Tibial artery (tissue), 4 donors: ENCODE results near the gene RAC3.

ENCODE experiments used
- DNase-seq, 2 donors: peaks; one replicate each; pipeline ENCODE4 v3.0.0-alpha.2; 2019
- H3K27ac ChIP-seq, 2 donors: fragments of 200-600 bp; sonication (generic) in 1 of 2; 1 replicate in 1 of 2; 2 replicates in 1 of 2; pipeline ENCODE4 v1.5.1; 2018 to 2019; ENCODE audit warnings: mild to moderate bottlenecking in 1 of 2
- H3K27me3 ChIP-seq, 2 donors: fragments of 200-600 bp; sonication (generic) in 1 of 2; one replicate each; pipeline versions ENCODE4 v1.5.1 to v1.6.0; 2016 to 2019
- H3K36me3 ChIP-seq, 3 donors: fragments of 200-600 bp; sonication (generic) in 2 of 3; one replicate each; pipeline ENCODE4 v1.5.1; 2016 to 2019; ENCODE audit warnings: mild to moderate bottlenecking in 2 of 3
- H3K4me1 ChIP-seq, 4 donors: fragments of 200-600 bp; sonication (generic) in 2 of 4; 1 replicate in 3 of 4; 2 replicates in 1 of 4; pipeline ENCODE4 v1.5.1; 2016 to 2019
- H3K4me3 ChIP-seq, 2 donors: fragments of 200-600 bp; sonication (generic) in 1 of 2; 1 replicate in 1 of 2; 2 replicates in 1 of 2; pipeline ENCODE4 v1.5.1; 2018 to 2019; ENCODE audit warnings: mild to moderate bottlenecking in 2 of 2
- H3K9me3 ChIP-seq, 3 donors: fragments of 200-600 bp; sonication (generic) in 1 of 3; one replicate each; pipeline ENCODE4 v1.5.1; 2016 to 2019
- intact Hi-C: fragments of 100-400 bp; cut with DNase I; formaldehyde crosslinking; loops from one replicate; pipeline ENCODE4 v1.15.0; 2023; ENCODE audit warnings: low total_unique reads
- TF ChIP-seq, protein P1 (sequence below), 2 experiments: fragments of 200-600 bp in 1 of 2; fragments of 450-650 bp in 1 of 2; IDR thresholded peaks; one replicate each; pipeline ENCODE4 v1.5.1; 2017 to 2019; ENCODE audit warnings: antibody characterized with exemption in 2 of 2, mild to moderate bottlenecking in 1 of 2, moderate library complexity in 1 of 2

Gene RAC3

DNA sequence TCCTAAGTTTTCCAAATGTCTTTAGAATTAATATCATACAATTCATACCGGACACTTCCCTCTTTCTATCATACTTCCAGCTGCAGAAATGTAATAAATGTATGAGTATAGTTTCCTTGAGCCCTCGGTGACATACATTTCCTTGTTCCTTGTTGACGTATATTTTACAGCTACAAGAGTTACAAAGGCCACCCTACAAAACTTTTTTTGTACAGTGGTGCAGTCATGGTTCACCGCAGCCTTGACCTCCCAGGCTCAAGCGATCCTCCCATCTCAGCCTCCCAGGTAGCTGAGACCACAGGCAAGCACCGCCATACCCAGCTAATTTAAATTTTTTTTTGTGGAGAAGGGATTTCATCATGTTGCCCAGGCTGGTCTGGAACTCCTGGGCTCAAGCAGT, 41.3 kb downstream of the RAC3 start:
- no peak overlapping the region for H3K27ac ChIP-seq
- H3K4me1 ChIP-seq = no peaks in the 10 kb centered on the region
- intact Hi-C loops = no loop called here

DNA sequence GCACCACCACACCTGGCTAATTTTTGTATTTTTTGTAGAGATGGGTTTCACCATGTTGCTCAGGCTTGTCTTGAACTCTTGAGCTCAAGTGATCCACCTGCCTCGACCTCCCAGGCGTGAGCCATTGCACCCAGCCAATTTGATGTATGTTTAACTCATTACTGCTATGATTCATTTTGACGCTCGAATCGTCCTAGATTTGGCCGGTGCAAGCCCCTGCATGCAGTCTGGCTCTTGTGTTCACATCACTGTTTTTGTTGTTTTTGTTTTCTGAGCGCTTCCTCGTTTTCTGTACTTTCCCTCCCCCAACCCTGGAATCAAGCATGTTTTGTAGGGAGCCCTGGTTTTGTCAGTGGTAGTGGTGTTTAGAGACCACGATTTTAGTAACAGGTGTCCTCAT, 42.0 kb downstream of the RAC3 start:
- H3K4me1 ChIP-seq = no peaks in the 10 kb centered on the region
- no peaks in the 10 kb centered on the region for H3K9me3 ChIP-seq
- no peak overlapping the region for H3K4me3 ChIP-seq
- DNase-seq = no peak
- no peak overlapping the region for H3K27ac ChIP-seq
- no peaks in the 10 kb centered on the region for H3K27me3 ChIP-seq
- intact Hi-C loops = no loop called here
- H3K36me3 ChIP-seq = peaks cover 0 to 7% (median 3%) of the 10 kb centered on the region in 3 donors
- TF ChIP-seq, protein P1, sequence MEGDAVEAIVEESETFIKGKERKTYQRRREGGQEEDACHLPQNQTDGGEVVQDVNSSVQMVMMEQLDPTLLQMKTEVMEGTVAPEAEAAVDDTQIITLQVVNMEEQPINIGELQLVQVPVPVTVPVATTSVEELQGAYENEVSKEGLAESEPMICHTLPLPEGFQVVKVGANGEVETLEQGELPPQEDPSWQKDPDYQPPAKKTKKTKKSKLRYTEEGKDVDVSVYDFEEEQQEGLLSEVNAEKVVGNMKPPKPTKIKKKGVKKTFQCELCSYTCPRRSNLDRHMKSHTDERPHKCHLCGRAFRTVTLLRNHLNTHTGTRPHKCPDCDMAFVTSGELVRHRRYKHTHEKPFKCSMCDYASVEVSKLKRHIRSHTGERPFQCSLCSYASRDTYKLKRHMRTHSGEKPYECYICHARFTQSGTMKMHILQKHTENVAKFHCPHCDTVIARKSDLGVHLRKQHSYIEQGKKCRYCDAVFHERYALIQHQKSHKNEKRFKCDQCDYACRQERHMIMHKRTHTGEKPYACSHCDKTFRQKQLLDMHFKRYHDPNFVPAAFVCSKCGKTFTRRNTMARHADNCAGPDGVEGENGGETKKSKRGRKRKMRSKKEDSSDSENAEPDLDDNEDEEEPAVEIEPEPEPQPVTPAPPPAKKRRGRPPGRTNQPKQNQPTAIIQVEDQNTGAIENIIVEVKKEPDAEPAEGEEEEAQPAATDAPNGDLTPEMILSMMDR (IDR thresholded peaks at IDR 0.05) = no peak

More for the DNA sequence above, 41.3 kb downstream of the RAC3 start:
- peaks cover 0 to under 1% (median 0%) of the 10 kb centered on the region in 3 donors for H3K36me3 ChIP-seq
- H3K9me3 ChIP-seq = no peaks in the 10 kb centered on the region
- no peak for DNase-seq
- TF ChIP-seq, protein P1 (IDR thresholded peaks at IDR 0.05) = no peak
- no peak overlapping the region for H3K4me3 ChIP-seq
- no peaks in the 10 kb centered on the region for H3K27me3 ChIP-seq

DNA sequence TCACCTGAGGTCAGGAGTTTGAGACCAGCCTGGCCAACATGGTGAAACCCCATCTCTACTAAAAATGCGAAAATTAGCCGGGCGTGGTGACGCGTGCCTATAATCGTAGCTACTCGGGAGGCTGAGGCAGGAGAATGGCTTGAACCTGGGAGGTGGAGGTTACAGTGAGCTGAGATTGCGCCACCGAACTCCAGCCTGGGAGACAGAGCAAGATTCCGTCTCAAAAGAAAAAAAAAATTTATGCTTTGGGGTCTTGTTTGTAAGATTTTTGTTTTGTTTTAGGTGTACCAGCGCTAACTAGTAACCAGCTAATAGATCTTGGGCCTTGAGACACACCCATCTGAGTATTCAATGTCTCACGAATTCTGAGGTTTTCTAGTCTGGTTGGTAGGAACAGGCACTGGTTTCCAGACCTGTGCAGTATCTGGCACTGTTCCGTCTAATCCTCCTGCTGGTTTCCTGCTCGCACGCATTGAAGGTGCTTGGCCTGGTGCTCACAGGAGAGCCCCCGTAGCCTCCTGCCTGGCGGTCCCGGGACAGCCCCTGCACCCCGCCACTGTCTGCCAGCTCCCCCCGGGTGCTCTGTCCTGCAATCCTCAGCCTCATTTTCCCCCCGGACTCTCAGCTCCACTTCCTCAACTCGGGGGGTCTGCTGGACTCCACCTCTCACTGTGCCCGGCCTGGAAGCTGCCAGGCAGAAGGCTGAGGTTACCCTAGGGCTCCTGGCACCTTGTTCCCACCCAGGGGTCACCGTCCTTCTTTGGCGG, 44.7 kb downstream of the RAC3 start:
- intact Hi-C loops = no loop called here

DNA sequence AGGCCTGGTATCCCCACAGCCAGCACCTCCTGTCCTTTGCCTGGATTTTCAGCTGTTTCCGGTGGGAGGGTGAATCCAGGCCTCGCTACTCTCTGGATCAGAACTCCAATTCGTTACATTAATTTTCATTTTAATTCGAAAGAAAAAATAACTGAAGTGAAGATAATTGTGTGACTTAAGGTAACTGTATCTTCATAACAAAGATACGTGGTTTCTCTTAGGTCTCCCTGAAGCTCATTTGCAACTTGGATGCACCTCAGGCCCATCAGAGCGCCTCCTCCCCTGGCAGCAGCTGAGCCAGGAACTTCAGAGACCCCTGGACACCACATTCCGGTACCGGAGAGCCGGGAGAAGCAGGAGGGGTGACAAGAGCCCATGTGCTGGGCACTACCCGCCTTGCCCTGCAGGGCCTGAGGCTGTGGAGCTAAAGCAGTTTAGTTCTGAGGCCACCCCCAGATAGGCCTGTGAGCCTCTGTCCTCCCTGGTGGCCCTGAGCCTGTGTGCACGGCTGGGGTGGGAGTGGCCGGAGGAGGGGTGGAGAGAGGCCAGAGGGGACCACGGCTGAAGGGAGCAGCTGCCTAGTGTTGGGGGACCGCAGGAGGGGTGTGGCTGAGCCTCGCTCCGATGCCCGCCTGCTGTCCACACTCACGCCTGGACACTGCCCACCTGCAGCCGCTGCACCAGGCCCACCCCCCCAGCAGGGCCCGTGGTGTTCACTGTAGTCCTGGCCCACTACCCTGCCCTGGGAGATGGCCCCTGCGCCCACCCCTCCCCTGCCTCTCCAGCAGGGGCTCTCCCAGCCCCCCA, 45.5 kb downstream of the RAC3 start:
- intact Hi-C loops = no loop called here
- H3K27ac ChIP-seq = no peak overlapping the region
- TF ChIP-seq, protein P1 (IDR thresholded peaks at IDR 0.05) = no peak

More for the DNA sequence above, 44.7 kb downstream of the RAC3 start:
- no peaks in the 10 kb centered on the region for H3K4me1 ChIP-seq
- peaks cover 13 to 34% (median 31%) of the 10 kb centered on the region in 3 donors for H3K36me3 ChIP-seq
- H3K27ac ChIP-seq = no peak overlapping the region
- TF ChIP-seq, protein P1 (IDR thresholded peaks at IDR 0.05) = no peak
- no peak overlapping the region for H3K4me3 ChIP-seq
- H3K9me3 ChIP-seq = no peaks in the 10 kb centered on the region
- DNase-seq = no peak
- H3K27me3 ChIP-seq = no peaks in the 10 kb centered on the region

DNA sequence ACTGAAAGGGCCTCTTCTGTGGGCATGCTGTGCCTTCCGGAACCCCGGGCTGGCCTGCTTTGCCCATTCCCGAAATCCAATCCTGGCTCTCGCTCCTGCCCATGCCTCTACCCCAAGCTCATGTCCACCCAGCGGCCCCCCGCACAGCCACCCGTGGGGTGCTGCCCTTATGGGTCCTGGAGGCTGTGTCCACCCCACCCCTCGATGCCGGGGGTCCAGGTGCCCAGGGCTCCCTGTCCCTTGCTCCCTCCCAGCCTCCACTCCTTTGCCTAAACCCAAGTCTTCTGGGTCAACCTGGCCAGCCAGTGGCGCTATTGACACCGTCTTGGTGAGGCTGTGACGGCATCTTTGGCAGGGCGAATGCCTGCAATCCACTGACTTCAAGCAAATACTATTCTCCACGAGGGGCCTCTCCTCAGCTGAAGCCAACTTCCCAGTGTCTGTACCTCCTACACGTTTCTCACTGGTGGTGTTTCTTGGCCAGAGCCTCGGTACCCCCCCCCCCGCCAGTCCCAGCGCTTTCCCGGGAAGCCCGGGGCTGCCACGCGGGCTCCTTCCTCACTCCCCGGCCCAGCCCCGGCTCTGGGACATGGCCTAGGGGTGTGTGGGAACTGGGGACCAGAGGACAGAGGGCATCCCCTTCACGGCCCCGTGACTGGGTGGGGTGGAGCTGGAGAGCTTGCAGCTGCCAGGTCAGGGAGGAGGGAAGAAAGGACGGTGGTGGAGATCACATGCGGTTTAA, 46.3 kb downstream of the RAC3 start:
- intact Hi-C loops = no loop called here
- H3K36me3 ChIP-seq = peaks cover 29 to 50% (median 47%) of the 10 kb centered on the region in 3 donors

More for the DNA sequence above, 45.5 kb downstream of the RAC3 start:
- Histone ChIP-seq H3K4me1 (no peaks in the 10 kb centered on the region), H3K36me3 (peaks cover 21 to 42% (median 39%) of the 10 kb centered on the region in 3 donors), H3K27me3 (no peaks in the 10 kb centered on the region), H3K9me3 (no peaks in the 10 kb centered on the region), H3K4me3 (no peak overlapping the region)
- no peak for DNase-seq

More for the DNA sequence above, 46.3 kb downstream of the RAC3 start:
- H3K4me1 ChIP-seq = no peaks in the 10 kb centered on the region
- no peaks in the 10 kb centered on the region for H3K27me3 ChIP-seq
- no peak for DNase-seq
- no peak overlapping the region for H3K4me3 ChIP-seq
- no peaks in the 10 kb centered on the region for H3K9me3 ChIP-seq
- TF ChIP-seq, protein P1 (IDR thresholded peaks at IDR 0.05) = no peak
- no peak overlapping the region for H3K27ac ChIP-seq
